ENCODE measurements around the gene ZGPAT. TPM values are rescaled to one million over a fixed set of nuclear protein-coding genes. Genes with fewer than 3 reads are reported as not detected.

The ZGPAT gene
- total RNA-seq, 2 donors from 2014 or later, result 28.8 to 29.5 TPM

DNA sequence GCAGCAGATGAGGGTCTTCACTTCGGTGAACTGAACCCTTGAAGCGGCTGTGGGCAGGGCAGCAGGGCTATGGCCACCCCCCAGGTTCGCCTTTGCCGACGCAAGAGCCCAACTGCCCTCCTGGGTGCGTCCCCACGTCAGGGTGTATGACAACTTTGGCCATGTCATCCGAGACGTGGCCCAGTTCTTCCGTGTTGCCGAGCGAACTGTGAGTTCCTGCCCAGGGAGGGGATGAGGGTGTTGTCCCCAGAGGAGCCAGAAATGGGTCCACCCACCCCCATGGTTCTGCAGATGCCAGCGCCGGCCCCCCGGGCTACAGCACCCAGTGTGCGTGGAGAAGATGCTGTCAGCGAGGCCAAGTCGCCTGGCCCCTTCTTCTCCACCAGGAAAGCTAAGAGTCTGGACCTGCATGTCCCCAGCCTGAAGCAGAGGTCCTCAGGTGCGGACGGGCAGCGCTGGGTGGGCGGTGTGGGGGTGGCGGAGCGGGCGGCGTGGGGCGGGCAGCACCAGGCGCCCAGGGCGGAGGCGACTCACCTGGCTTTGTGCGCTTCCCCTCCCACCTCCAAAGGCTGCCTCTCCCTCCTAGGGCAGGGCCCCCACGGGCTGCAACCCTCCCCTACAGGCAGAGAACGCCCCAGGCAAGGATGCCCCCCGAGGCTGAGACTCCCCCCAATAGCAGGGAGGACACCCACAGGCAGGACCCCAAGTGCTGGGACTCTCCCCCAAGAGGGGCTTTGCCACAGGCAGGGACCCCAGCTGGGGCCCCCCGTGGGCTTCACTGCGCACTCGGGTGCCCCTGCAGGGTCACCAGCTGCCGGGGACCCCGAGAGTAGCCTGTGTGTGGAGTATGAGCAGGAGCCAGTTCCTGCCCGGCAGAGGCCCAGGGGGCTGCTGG is 17.6 kb upstream of the ZGPAT start:
- Mint-ChIP-seq H3K4me1 (no peaks in the 10 kb centered on the region), H3K4me3 (no peak overlapping the region), H3K9me3 (peaks cover 2% of the 10 kb centered on the region), H3K36me3 (ENCODE audit: low read depth) (peaks cover 10% of the 10 kb centered on the region), H3K27me3 (ENCODE audit: insufficient read depth) (no peaks in the 10 kb centered on the region), H3K27ac (no peak overlapping the region)
- 95% methylated on average over 19 to 40 of the region's 40 CpGs for WGBS, 2 experiments (ENCODE audit: insufficient coverage in 1 of 2, insufficient read length in 1 of 2)
- H3K36me3 ChIP-seq (ENCODE audit: control insufficient read depth, insufficient read depth, low read length), result no peaks in the 10 kb centered on the region
- no peaks in the 10 kb centered on the region for H3K4me1 ChIP-seq (ENCODE audit: control insufficient read depth, insufficient read depth, low read length)
- H3K27ac ChIP-seq (ENCODE audit: low read depth, low read length), result no peak overlapping the region
- no peak overlapping the region for H3K9ac ChIP-seq (ENCODE audit: extremely low read depth, low read length, poor library complexity, severe bottlenecking)
- DNase-seq, result no peak
- TF ChIP-seq, protein P1, sequence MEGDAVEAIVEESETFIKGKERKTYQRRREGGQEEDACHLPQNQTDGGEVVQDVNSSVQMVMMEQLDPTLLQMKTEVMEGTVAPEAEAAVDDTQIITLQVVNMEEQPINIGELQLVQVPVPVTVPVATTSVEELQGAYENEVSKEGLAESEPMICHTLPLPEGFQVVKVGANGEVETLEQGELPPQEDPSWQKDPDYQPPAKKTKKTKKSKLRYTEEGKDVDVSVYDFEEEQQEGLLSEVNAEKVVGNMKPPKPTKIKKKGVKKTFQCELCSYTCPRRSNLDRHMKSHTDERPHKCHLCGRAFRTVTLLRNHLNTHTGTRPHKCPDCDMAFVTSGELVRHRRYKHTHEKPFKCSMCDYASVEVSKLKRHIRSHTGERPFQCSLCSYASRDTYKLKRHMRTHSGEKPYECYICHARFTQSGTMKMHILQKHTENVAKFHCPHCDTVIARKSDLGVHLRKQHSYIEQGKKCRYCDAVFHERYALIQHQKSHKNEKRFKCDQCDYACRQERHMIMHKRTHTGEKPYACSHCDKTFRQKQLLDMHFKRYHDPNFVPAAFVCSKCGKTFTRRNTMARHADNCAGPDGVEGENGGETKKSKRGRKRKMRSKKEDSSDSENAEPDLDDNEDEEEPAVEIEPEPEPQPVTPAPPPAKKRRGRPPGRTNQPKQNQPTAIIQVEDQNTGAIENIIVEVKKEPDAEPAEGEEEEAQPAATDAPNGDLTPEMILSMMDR (conservative IDR thresholded peaks at IDR 0.05), result no peak
- no peak overlapping the region for H3K4me3 ChIP-seq (ENCODE audit: low read length)
- no peaks in the 10 kb centered on the region for H3K27me3 ChIP-seq (ENCODE audit: control insufficient read depth, insufficient read depth, low read length, poor library complexity, severe bottlenecking)
- no peaks in the 10 kb centered on the region for H3K9me3 ChIP-seq (ENCODE audit: control insufficient read depth, low read length)

DNA sequence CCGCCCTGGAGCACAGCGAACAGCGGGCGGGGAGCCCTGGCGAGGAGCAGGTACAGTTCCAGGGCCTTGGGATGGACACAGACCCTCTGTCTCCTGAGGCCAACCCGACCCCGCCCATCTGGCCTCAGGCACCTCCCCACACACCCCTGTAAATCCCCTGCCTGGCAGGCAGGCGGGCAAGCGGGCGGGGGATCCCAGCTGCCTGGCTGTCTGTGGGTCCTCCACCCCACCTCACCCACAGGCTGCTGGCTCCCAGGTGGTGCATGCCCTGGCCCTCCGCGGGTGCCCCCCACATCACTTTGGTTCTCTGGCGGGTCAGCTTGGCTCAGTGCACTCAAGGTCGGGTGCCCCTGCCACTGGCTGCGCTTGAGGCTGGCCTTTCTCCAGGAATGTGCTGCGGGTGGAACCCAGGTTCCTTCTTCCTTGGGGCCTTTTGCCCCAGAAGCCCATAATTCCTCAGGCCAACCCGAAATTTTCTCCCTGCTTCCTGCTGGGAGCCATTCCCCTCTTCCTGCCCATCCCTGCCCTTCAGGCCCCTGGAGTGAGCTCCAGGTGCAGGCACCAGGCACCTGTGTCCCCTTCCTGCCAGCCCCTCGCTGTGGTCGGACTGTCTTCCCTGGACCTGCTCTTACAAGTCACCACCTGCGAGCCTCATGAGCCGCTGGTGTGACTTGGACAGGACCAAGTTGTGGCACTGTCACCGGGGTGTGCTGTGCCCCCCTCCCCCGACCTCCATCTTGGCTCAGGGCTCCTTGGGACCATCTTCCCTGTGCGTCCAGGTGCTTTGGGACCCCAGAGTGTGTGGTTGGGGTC is 16.7 kb upstream of the ZGPAT start:
- Mint-ChIP-seq H3K4me1 (no peaks in the 10 kb centered on the region), H3K9me3 (peaks cover 2% of the 10 kb centered on the region), H3K36me3 (ENCODE audit: low read depth) (peaks cover 10% of the 10 kb centered on the region), H3K27me3 (ENCODE audit: insufficient read depth) (no peaks in the 10 kb centered on the region), H3K27ac (no peak overlapping the region), H3K4me3 (no peak overlapping the region)
- DNase-seq, result no peak
- no peaks in the 10 kb centered on the region for H3K4me1 ChIP-seq (ENCODE audit: control insufficient read depth, insufficient read depth, low read length)
- no peaks in the 10 kb centered on the region for H3K27me3 ChIP-seq (ENCODE audit: control insufficient read depth, insufficient read depth, low read length, poor library complexity, severe bottlenecking)
- WGBS, 2 experiments (ENCODE audit: insufficient coverage in 1 of 2, insufficient read length in 1 of 2), result 93 to 94% methylated on average over 15 to 24 of the region's 24 CpGs
- no peak overlapping the region for H3K4me3 ChIP-seq (ENCODE audit: low read length)
- H3K9me3 ChIP-seq (ENCODE audit: control insufficient read depth, low read length), result no peaks in the 10 kb centered on the region
- no peak overlapping the region for H3K27ac ChIP-seq (ENCODE audit: low read depth, low read length)
- no peaks in the 10 kb centered on the region for H3K36me3 ChIP-seq (ENCODE audit: control insufficient read depth, insufficient read depth, low read length)
- TF ChIP-seq, protein P1 (conservative IDR thresholded peaks at IDR 0.05), result no peak
- no peak overlapping the region for H3K9ac ChIP-seq (ENCODE audit: extremely low read depth, low read length, poor library complexity, severe bottlenecking)

DNA sequence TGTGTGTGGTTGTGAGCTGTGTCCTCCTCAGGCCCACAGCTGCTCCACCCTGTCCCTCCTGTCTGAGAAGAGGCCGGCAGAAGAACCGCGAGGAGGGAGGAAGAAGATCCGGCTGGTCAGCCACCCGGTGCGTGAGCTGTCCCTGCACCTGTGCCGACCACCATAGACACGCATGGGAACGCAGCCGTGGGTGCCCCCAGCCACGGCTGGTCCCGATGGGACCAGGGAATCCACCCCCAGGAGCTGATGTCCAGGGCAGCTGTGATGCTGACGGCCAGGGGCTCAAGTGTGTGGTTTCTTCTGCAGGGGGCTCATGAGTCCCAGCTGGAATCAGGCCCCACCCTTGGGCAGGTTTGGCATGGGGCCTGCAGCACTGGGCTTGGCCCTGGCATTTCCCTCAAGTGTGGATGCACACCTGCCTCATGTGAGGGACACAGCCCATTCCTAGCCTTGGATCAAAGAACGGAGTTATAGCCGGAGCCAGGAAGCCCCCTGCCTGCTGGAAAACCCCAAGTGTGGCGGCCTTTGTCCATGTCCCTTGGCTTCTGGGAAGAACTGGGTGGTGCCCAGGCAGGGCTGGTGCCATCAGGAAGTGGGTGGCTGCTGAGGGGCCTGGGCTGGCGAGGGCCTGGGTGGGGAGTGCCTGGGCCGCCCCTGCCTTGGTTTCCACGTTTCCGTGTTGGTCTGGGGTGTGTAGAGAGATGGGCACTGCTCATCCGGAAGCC is 16.0 kb upstream of the ZGPAT start:
- no peak for DNase-seq
- no peaks in the 10 kb centered on the region for H3K27me3 ChIP-seq (ENCODE audit: control insufficient read depth, insufficient read depth, low read length, poor library complexity, severe bottlenecking)
- H3K4me3 ChIP-seq (ENCODE audit: low read length), result no peak overlapping the region
- H3K36me3 Mint-ChIP-seq (ENCODE audit: low read depth), result peaks cover 10% of the 10 kb centered on the region
- H3K9me3 Mint-ChIP-seq, result peaks cover 2% of the 10 kb centered on the region
- no peaks in the 10 kb centered on the region for H3K9me3 ChIP-seq (ENCODE audit: control insufficient read depth, low read length)
- H3K4me1 ChIP-seq (ENCODE audit: control insufficient read depth, insufficient read depth, low read length), result no peaks in the 10 kb centered on the region
- no peaks in the 10 kb centered on the region for H3K4me1 Mint-ChIP-seq
- no peaks in the 10 kb centered on the region for H3K27me3 Mint-ChIP-seq (ENCODE audit: insufficient read depth)
- no peaks in the 10 kb centered on the region for H3K36me3 ChIP-seq (ENCODE audit: control insufficient read depth, insufficient read depth, low read length)
- 96 to 97% methylated on average over 15 to 21 of the region's 21 CpGs for WGBS, 2 experiments (ENCODE audit: insufficient coverage in 1 of 2, insufficient read length in 1 of 2)
- TF ChIP-seq, protein P1 (conservative IDR thresholded peaks at IDR 0.05), result no peak
- no peak overlapping the region for H3K4me3 Mint-ChIP-seq
- H3K27ac Mint-ChIP-seq, result no peak overlapping the region
- no peak overlapping the region for H3K9ac ChIP-seq (ENCODE audit: extremely low read depth, low read length, poor library complexity, severe bottlenecking)
- no peak overlapping the region for H3K27ac ChIP-seq (ENCODE audit: low read depth, low read length)
